Mononuclear cell (primary cell): ENCODE results near the gene CYP46A1. TPM values are rescaled to one million over a fixed set of nuclear protein-coding genes. Genes with fewer than 3 reads are reported as not detected.

Source experiments
- H3K27me3 ChIP-seq: 2 replicates; pipeline ENCODE4 v1.6.0; 2011; ENCODE audit warnings: low read length, control low read depth; ENCODE audit not compliant: insufficient read depth
- H3K4me1 ChIP-seq: 2 replicates; pipeline ENCODE4 v1.5.1; 2011; ENCODE audit warnings: mild to moderate bottlenecking, low read length, control low read depth; ENCODE audit not compliant: insufficient read depth
- H3K4me3 ChIP-seq: 2 replicates; pipeline ENCODE4 v1.5.1; 2011; ENCODE audit warnings: mild to moderate bottlenecking, low read length, moderate library complexity
- H3K9me3 ChIP-seq: 2 replicates; pipeline ENCODE4 v1.5.1; 2011; ENCODE audit warnings: low read depth, mild to moderate bottlenecking, control low read depth, low read length
- total RNA-seq: library from RNA; depleted of rRNA; stranded (reverse); fragments of >200 nt; gene quantifications from one replicate; pipeline ENCODE4 v1.2.3, GENCODE V29; 2012

CYP46A1 gene
- total RNA-seq, 1 donor, result 0.10 TPM

GRCh38 chr14:99687284-99688209, 3.4 kb downstream of the CYP46A1 start:
- Histone ChIP-seq H3K9me3 (no peaks in the 10 kb centered on the region), H3K4me1 (peaks cover 15% of the 10 kb centered on the region), H3K27me3 (peaks cover 7% of the 10 kb centered on the region), H3K4me3 (no peak overlapping the region)

GRCh38 chr14:99688210-99688581, 4.1 kb downstream of the CYP46A1 start:
- no peak overlapping the region for H3K4me3 ChIP-seq
- H3K4me1 ChIP-seq, result peaks cover 9% of the 10 kb centered on the region
- no peaks in the 10 kb centered on the region for H3K9me3 ChIP-seq
- H3K27me3 ChIP-seq, result peaks cover 7% of the 10 kb centered on the region

DNA sequence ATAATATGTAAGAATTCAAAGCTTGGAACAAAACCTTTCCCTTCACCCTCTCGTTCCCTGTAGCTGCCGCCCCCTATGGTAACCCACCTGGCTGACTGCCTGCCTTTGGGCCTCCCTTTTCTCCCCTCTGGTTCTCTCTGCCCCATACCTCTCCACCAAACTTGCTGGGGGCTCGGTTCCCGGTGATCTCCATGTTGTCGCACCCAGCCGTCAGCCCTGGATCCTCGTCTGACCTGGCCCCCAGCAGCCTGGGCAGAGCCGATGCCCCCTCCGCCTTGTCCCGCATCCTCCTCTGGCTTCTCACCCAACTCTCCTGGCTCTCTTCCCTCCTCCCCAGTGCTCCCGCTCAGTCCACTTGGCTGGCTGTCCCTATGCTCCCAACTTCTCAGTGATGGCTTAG, 4.5 kb downstream of the CYP46A1 start:
- peaks cover 7% of the 10 kb centered on the region for H3K27me3 ChIP-seq
- H3K4me1 ChIP-seq, result peaks cover 5% of the 10 kb centered on the region
- H3K9me3 ChIP-seq, result no peaks in the 10 kb centered on the region
- H3K4me3 ChIP-seq, result no peak overlapping the region

- Histone ChIP-seq H3K9me3 (no peaks in the 10 kb centered on the region), H3K27me3 (peaks cover 7% of the 10 kb centered on the region), H3K4me1 (peaks cover 3% of the 10 kb centered on the region), H3K4me3 (no peak overlapping the region)
These were observed 5.5 kb downstream of the CYP46A1 start for GRCh38 chr14:99689266-99690236.

DNA sequence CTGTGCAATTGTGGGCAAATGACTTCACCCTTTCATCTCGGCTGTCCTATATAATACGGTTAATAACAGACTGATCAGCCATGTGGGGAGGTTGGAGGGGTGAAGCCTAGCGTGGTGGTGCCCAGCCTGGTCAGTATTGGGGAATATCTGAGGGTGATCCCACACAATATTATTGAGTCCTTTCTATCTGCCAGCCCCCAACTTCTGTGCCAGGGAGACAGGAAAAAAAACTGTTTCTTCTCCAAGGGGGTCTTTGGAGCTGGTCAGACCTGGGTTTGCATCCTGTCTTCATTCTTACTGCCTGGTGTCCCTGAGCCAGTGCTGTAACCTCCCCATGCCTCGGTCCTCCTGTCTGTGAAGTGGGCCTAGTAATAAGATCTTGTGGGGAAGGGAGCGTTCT, 6.5 kb downstream of the CYP46A1 start:
- no peaks in the 10 kb centered on the region for H3K9me3 ChIP-seq
- H3K27me3 ChIP-seq, result peaks cover 7% of the 10 kb centered on the region

GRCh38 chr14:99691111-99691885, 7.2 kb downstream of the CYP46A1 start:
- Histone ChIP-seq H3K27me3 (peaks cover 7% of the 10 kb centered on the region), H3K4me1 (no peaks in the 10 kb centered on the region), H3K9me3 (no peaks in the 10 kb centered on the region), H3K4me3 (no peak overlapping the region)

More for the DNA sequence above, 6.5 kb downstream of the CYP46A1 start:
- H3K4me1 ChIP-seq, result no peaks in the 10 kb centered on the region
- H3K4me3 ChIP-seq, result no peak overlapping the region

DNA sequence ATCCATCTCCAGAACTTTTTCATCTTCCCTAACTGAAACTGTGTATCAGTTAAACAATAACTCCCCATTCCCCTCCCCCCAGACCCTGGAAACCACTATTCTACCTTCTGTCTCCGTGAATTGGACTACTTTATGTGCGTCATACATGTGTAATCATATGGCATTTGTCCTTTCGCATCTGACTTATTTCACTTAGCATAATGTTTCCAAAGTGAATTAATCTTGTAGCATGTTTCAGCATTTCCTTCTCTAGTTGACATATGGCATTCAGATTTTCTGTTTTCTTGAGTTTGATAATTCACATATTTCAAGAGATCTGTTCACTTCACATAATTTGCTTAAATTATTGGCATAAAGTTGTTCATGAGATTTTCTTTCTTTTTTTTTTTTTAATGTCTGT, 9.8 kb downstream of the CYP46A1 start:
- Histone ChIP-seq H3K4me3 (no peak overlapping the region), H3K27me3 (peaks cover 6% of the 10 kb centered on the region), H3K9me3 (no peaks in the 10 kb centered on the region), H3K4me1 (no peaks in the 10 kb centered on the region)

DNA sequence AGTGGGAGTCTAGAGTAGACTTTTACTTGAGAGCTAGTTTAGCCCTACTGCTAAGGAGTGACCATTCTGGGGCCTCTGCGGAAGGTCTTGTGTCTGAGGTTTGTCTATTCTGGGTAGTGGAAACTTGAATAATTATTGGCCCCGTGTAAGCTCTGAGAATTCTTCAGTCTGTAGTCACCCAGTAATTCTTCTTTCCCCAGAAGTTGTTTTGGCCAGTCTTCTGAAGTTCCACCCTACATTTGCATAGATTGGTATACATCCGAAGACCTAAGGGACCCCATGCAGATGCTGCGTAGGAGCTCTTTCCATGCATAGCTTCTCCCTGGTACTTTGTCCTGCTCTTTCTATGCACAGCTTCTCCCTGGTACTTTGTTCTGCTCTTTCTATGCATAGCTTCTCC, 12.8 kb downstream of the CYP46A1 start:
- no peaks in the 10 kb centered on the region for H3K4me1 ChIP-seq
- H3K9me3 ChIP-seq, result no peaks in the 10 kb centered on the region
- H3K27me3 ChIP-seq, result peaks cover 2% of the 10 kb centered on the region
- H3K4me3 ChIP-seq, result no peak overlapping the region

DNA sequence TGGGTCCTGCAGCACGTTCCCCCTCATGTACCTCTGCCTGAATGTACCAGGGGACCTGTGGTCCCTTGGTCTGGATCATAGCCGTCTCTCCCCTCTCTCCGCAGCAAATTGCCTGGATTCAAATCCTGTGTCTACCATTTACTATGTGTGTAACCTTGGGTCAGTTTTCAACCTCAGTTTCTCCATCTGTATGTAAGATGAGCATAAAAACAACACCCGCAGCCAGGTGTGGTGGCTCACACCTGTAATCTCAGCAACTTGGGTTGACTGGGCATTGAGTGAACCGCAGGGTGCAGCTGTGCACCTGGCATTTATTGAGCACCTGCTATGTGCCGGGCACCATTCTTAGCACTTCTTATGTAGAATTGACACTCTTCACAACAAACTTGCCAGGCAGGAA, 14.1 kb downstream of the CYP46A1 start:
- Histone ChIP-seq H3K4me3 (no peak overlapping the region), H3K9me3 (peaks cover 5% of the 10 kb centered on the region), H3K4me1 (no peaks in the 10 kb centered on the region), H3K27me3 (peaks cover 2% of the 10 kb centered on the region)

DNA sequence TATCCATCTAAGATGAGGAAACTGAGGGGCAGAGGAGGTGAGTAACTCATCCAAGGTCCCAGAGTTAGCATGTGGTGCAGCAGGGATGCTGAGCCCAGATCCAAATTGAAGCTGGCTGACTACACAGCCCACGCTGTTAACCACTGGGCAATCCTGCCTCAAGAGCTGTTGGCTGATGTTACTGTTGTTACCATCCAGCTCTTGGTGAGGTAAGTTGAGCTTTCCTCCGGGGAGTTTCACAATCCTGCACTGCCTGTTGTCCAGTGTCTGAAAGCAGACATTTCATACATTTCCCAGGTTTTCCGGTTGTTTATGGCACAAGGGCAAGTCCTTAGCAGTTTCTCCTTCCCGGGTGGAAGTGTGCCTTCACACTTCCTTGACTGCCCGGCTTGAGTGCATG, 14.5 kb downstream of the CYP46A1 start:
- Histone ChIP-seq H3K4me3 (no peak overlapping the region), H3K4me1 (no peaks in the 10 kb centered on the region), H3K9me3 (peaks cover 8% of the 10 kb centered on the region), H3K27me3 (peaks cover 2% of the 10 kb centered on the region)

DNA sequence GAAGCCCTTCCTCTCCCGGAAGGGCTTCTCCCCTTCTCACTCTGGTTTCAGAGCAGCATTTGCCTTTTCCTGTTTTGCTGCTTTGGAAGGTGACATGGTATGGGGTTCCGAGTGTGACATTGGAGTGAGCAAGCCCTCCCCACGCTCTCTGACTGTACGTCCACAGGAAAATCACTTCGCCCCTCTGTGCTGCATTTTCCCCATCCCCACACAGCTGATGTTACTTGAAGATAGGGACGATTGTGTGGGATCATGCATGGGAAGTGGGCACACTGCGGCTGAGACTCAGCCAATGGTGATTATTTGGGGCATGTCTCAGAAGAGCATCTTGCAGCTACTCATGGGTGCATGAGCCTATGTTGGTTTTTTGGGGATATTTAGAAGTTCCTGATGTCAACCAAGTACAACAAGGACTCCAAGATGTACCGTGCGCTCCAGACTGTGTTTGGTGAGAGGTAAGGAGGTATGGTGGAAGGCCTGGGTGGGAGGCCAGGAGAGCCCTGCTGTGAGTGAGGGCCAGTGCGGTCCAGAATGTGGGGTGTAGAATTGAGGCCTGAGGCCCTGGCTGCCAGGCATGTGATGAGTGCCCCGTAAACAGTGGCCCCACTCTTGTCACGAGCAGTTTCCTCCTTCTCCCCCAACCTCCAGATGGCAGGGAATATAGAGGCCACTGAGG, 15.1 kb downstream of the CYP46A1 start:
- peaks cover 2% of the 10 kb centered on the region for H3K27me3 ChIP-seq
- no peaks in the 10 kb centered on the region for H3K4me1 ChIP-seq
- peaks cover 8% of the 10 kb centered on the region for H3K9me3 ChIP-seq
- H3K4me3 ChIP-seq, result no peak overlapping the region

DNA sequence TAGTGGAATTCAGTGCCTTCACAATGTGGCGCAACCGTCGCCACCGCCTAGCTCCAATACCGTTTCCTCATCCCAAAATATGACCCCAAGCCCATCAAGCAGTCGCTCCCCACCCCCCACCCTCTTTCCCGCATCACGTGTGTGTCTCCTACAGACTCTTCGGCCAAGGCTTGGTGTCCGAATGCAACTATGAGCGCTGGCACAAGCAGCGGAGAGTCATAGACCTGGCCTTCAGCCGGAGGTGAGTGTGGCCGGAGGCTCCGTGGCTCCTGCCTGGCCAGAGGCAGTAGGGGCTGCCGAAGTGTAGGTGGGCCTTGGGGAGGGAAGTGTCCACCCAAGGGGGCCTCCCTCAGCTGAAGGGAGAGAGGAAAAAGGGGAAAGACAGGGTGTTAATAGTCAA, 15.8 kb downstream of the CYP46A1 start:
- Histone ChIP-seq H3K4me3 (no peak overlapping the region), H3K27me3 (peaks cover 2% of the 10 kb centered on the region)

GRCh38 chr14:99700379-99700778, 16.3 kb downstream of the CYP46A1 start:
- Histone ChIP-seq H3K27me3 (peaks cover 2% of the 10 kb centered on the region), H3K9me3 (peaks cover 8% of the 10 kb centered on the region), H3K4me1 (no peaks in the 10 kb centered on the region), H3K4me3 (no peak overlapping the region)

More for the DNA sequence above, 15.8 kb downstream of the CYP46A1 start:
- no peaks in the 10 kb centered on the region for H3K4me1 ChIP-seq
- peaks cover 8% of the 10 kb centered on the region for H3K9me3 ChIP-seq

GRCh38 chr14:99701260-99701659, 17.2 kb downstream of the CYP46A1 start:
- Histone ChIP-seq H3K4me1 (no peaks in the 10 kb centered on the region), H3K9me3 (peaks cover 8% of the 10 kb centered on the region), H3K4me3 (no peak overlapping the region), H3K27me3 (peaks cover 2% of the 10 kb centered on the region)
